HAP-1 (cell line): ENCODE data around the gene SCIN.

Experiments used
- DNase-seq, 2 experiments: peaks; one replicate each; pipeline ENCODE4 v3.0.0-alpha.2; 2016 to 2020; ENCODE audit warnings: low spot score in 2 of 2
- H3K27me3 ChIP-seq: fragments of 250-450 bp; sonication (Bioruptor Pico); 2 replicates; pipeline ENCODE4 v1.5.1; 2020; ENCODE audit warnings: low read depth, mild to moderate bottlenecking, moderate library complexity
- H3K36me3 ChIP-seq: fragments of 250-450 bp; sonication (Bioruptor Pico); replicated peaks from 2 replicates; pipeline ENCODE4 v1.5.1; 2020; ENCODE audit warnings: mild to moderate bottlenecking
- H3K4me1 ChIP-seq: fragments of 250-450 bp; sonication (Bioruptor Pico); 2 replicates; pipeline ENCODE4 v1.5.1; 2020; ENCODE audit warnings: mild to moderate bottlenecking
- H3K4me3 ChIP-seq: fragments of 250-450 bp; sonication (Bioruptor Pico); 2 replicates; pipeline ENCODE4 v1.5.1; 2020; ENCODE audit warnings: mild to moderate bottlenecking, moderate library complexity
- H3K9me3 ChIP-seq: fragments of 250-450 bp; sonication (Bioruptor Pico); 2 replicates; pipeline ENCODE4 v1.5.1; 2020; ENCODE audit warnings: mild to moderate bottlenecking, moderate library complexity
- in situ Hi-C: fragments of 300-500 bp; cut with MboI; formaldehyde crosslinking; loops from 3 replicates; pipeline ENCODE4 v1.14.3; 2020; ENCODE audit warnings: low sequenced_read_pairs, inconsistent platforms, mixed read lengths

SCIN gene

GRCh38 chr7:12695965-12696364, 125.4 kb downstream of the SCIN start:
- in situ Hi-C loops, result no loop called here
- DNase-seq, result no peak

GRCh38 chr7:12699299-12699698, 128.8 kb downstream of the SCIN start:
- H3K9me3 ChIP-seq, result 0 out of 2 replicates have a peak, but pooled peaks cover 4% of the 10 kb centered on the region
- H3K4me3 ChIP-seq, result no peak overlapping the region
- no peaks in the 10 kb centered on the region for H3K27me3 ChIP-seq
- DNase-seq, result no peak
- in situ Hi-C loops, result no loop called here
- H3K4me1 ChIP-seq, result peaks cover 6% of the 10 kb centered on the region
- no peaks in the 10 kb centered on the region for H3K36me3 ChIP-seq

More at GRCh38 chr7:12695965-12696364, 125.4 kb downstream of the SCIN start:
- Histone ChIP-seq H3K4me1 (peaks cover 10% of the 10 kb centered on the region), H3K4me3 (no peak overlapping the region), H3K36me3 (no peaks in the 10 kb centered on the region), H3K27me3 (no peaks in the 10 kb centered on the region), H3K9me3 (no peaks in the 10 kb centered on the region)

GRCh38 chr7:12701433-12701832, 130.9 kb downstream of the SCIN start:
- 0 out of 2 replicates have a peak, but pooled peaks cover 4% of the 10 kb centered on the region for H3K9me3 ChIP-seq
- no peaks in the 10 kb centered on the region for H3K27me3 ChIP-seq
- no peak overlapping the region for H3K4me3 ChIP-seq
- in situ Hi-C loops, result no loop called here
- H3K4me1 ChIP-seq, result no peaks in the 10 kb centered on the region
- DNase-seq, result no peak
- no peaks in the 10 kb centered on the region for H3K36me3 ChIP-seq

- no peak for DNase-seq
- Histone ChIP-seq H3K36me3 (no peaks in the 10 kb centered on the region), H3K9me3 (0 out of 2 replicates have a peak, but pooled peaks cover 4% of the 10 kb centered on the region), H3K4me1 (no peaks in the 10 kb centered on the region), H3K4me3 (no peak overlapping the region), H3K27me3 (no peaks in the 10 kb centered on the region)
- in situ Hi-C loops, result no loop called here
Measured at GRCh38 chr7:12703881-12704280, 133.4 kb downstream of the SCIN start.

- no peak for DNase-seq
- Histone ChIP-seq H3K36me3 (no peaks in the 10 kb centered on the region), H3K4me1 (no peaks in the 10 kb centered on the region; the same call in 1 of the 2 replicates), H3K9me3 (0 out of 2 replicates have a peak, but pooled peaks cover 4% of the 10 kb centered on the region), H3K4me3 (no peak overlapping the region), H3K27me3 (no peaks in the 10 kb centered on the region)
- in situ Hi-C loops, result no loop called here
Measured at GRCh38 chr7:12705878-12706277, 135.4 kb downstream of the SCIN start.

GRCh38 chr7:12706900-12707536, 136.5 kb downstream of the SCIN start:
- DNase-seq, result no peak
- in situ Hi-C loops, result no loop called here
- H3K36me3 ChIP-seq, result no peaks in the 10 kb centered on the region
- no peaks in the 10 kb centered on the region for H3K9me3 ChIP-seq
- H3K4me3 ChIP-seq, result no peak overlapping the region
- H3K4me1 ChIP-seq, result no peaks in the 10 kb centered on the region; the same call in 1 of the 2 replicates
- H3K27me3 ChIP-seq, result no peaks in the 10 kb centered on the region

- Histone ChIP-seq H3K4me3 (no peak overlapping the region), H3K27me3 (no peaks in the 10 kb centered on the region), H3K4me1 (peaks cover under 1% of the 10 kb centered on the region), H3K9me3 (no peaks in the 10 kb centered on the region), H3K36me3 (no peaks in the 10 kb centered on the region)
- in situ Hi-C loops, result no loop called here
- no peak for DNase-seq
Measured at GRCh38 chr7:12708314-12708713, 137.8 kb downstream of the SCIN start.
